Body of pancreas (tissue), 4 donors: ENCODE results near the gene C1QTNF12. TPM values are rescaled to one million over a fixed set of nuclear protein-coding genes. Genes with fewer than 3 reads are reported as not detected.

Experiments
- ATAC-seq: fragments of 150-250 bp; one replicate; pipeline ENCODE4 v1.9.1; 2016
- DNase-seq, 4 donors: peaks; one replicate each; pipeline ENCODE4 v3.0.0-alpha.2; 2019
- H3K27ac ChIP-seq, 4 donors: fragments of 200-600 bp; sonication (generic); 1 replicate in 3 of 4; 2 replicates in 1 of 4; pipeline versions ENCODE4 v1.5.1 to v1.6.1; 2016 to 2019; ENCODE audit warnings: mild to moderate bottlenecking in 1 of 4, mixed read lengths in 1 of 4, moderate library complexity in 1 of 4
- H3K27me3 ChIP-seq, 2 donors: fragments of 200-600 bp; sonication (generic); one replicate each; pipeline ENCODE4 v1.6.0; 2016; ENCODE audit warnings: mild to moderate bottlenecking in 1 of 2
- H3K36me3 ChIP-seq, 2 donors: fragments of 200-600 bp; sonication (generic); replicated peaks in 1 of 2; 2 replicates each; pipeline ENCODE4 v1.5.1; 2016; ENCODE audit warnings: low read depth in 2 of 2; ENCODE audit not compliant: insufficient read depth in 1 of 2
- H3K4me1 ChIP-seq: fragments of 200-600 bp; sonication (generic); one replicate; pipeline ENCODE4 v1.6.0; 2016
- H3K4me3 ChIP-seq, 2 donors: fragments of 200-600 bp; sonication (generic); 1 replicate in 1 of 2; 2 replicates in 1 of 2; pipeline ENCODE4 v1.5.1; 2016 to 2019
- H3K9me3 ChIP-seq, 3 donors: fragments of 200-600 bp; sonication (generic); 1 replicate in 2 of 3; 2 replicates in 1 of 3; pipeline ENCODE4 v1.5.1; 2016
- POLR2A ChIP-seq, 3 donors: fragments of 450-650 bp; IDR thresholded peaks; one replicate each; pipeline ENCODE4 v1.6.1; 2016; ENCODE audit warnings: antibody characterized with exemption in 3 of 3, mild to moderate bottlenecking in 2 of 3
- WGBS, 2 donors: methylation state at CpG; one replicate each; pipeline ENCODE4 v1.1.5; 2017; 5-methylcytosine and 5-hydroxymethylcytosine counted together
- intact Hi-C: fragments of 100-400 bp; cut with DNase I; formaldehyde crosslinking; loops from one replicate; pipeline ENCODE4 v1.15.1; 2023
- total RNA-seq, 2 donors: library from RNA; depleted of rRNA; stranded (reverse); fragments of >200 nt; gene quantifications; one replicate each; pipeline ENCODE4 v1.1.0, GENCODE V29; 2016
- TF ChIP-seq, protein P1 (sequence below), 7 experiments: fragments of 450-650 bp in 4 of 7; fragments of 200-600 bp in 3 of 7; sonication (generic) in 3 of 7; IDR thresholded peaks; one replicate each; pipeline ENCODE4 v1.5.1; 2016 to 2019; ENCODE audit warnings: antibody characterized with exemption in 7 of 7

Gene C1QTNF12
- total RNA-seq, 2 donors from 2014 or later: not detected

- no peak for DNase-seq
- 94 to 96% methylated on average over 28 to 30 of the region's 31 CpGs for WGBS, 2 donors
- no peak for TF ChIP-seq POLR2A (IDR thresholded peaks at IDR 0.05)
- TF ChIP-seq, protein P1, sequence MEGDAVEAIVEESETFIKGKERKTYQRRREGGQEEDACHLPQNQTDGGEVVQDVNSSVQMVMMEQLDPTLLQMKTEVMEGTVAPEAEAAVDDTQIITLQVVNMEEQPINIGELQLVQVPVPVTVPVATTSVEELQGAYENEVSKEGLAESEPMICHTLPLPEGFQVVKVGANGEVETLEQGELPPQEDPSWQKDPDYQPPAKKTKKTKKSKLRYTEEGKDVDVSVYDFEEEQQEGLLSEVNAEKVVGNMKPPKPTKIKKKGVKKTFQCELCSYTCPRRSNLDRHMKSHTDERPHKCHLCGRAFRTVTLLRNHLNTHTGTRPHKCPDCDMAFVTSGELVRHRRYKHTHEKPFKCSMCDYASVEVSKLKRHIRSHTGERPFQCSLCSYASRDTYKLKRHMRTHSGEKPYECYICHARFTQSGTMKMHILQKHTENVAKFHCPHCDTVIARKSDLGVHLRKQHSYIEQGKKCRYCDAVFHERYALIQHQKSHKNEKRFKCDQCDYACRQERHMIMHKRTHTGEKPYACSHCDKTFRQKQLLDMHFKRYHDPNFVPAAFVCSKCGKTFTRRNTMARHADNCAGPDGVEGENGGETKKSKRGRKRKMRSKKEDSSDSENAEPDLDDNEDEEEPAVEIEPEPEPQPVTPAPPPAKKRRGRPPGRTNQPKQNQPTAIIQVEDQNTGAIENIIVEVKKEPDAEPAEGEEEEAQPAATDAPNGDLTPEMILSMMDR (IDR thresholded peaks at IDR 0.05): no peak
- intact Hi-C loops: no loop called here
- Histone ChIP-seq H3K4me1 (no peaks in the 10 kb centered on the region), H3K36me3 (peaks cover 17 to 19% of the 10 kb centered on the region in 2 donors), H3K4me3 (no peak overlapping the region), H3K9me3 (no peaks in the 10 kb centered on the region), H3K27ac (no peak overlapping the region), H3K27me3 (no peaks in the 10 kb centered on the region)
- no peak for ATAC-seq
Measured at GRCh38 chr1:1256956-1257871, 10.7 kb upstream of the C1QTNF12 start.

- DNase-seq (no peak), ATAC-seq (no peak)
- no peak for TF ChIP-seq POLR2A (IDR thresholded peaks at IDR 0.05)
- TF ChIP-seq, protein P1 (IDR thresholded peaks at IDR 0.05): no peak
- H3K9me3 ChIP-seq: no peaks in the 10 kb centered on the region
- intact Hi-C loops: no loop called here
- H3K4me1 ChIP-seq: no peaks in the 10 kb centered on the region
- no peak overlapping the region for H3K27ac ChIP-seq
- peaks cover 6 to 13% of the 10 kb centered on the region in 2 donors for H3K36me3 ChIP-seq
- 88 to 95% methylated on average over 6 to 9 of the region's 10 CpGs for WGBS, 2 donors
- no peaks in the 10 kb centered on the region for H3K27me3 ChIP-seq
- H3K4me3 ChIP-seq: no peak overlapping the region
Measured at GRCh38 chr1:1255611-1256010, 9.1 kb upstream of the C1QTNF12 start.

GRCh38 chr1:1255078-1255477 is 8.6 kb upstream of the C1QTNF12 start:
- H3K4me3 ChIP-seq: no peak overlapping the region
- TF ChIP-seq POLR2A (IDR thresholded peaks at IDR 0.05): no peak
- TF ChIP-seq, protein P1 (IDR thresholded peaks at IDR 0.05): no peak
- H3K4me1 ChIP-seq: no peaks in the 10 kb centered on the region
- no peaks in the 10 kb centered on the region for H3K27me3 ChIP-seq
- no peak for DNase-seq
- peaks cover 6 to 12% of the 10 kb centered on the region in 2 donors for H3K36me3 ChIP-seq
- intact Hi-C loops: no loop called here
- 92 to 96% methylated on average over 15 to 17 of the region's 26 CpGs for WGBS, 2 donors
- H3K9me3 ChIP-seq: no peaks in the 10 kb centered on the region
- no peak overlapping the region for H3K27ac ChIP-seq
- no peak for ATAC-seq

- DNase-seq: no peak
Measured at GRCh38 chr1:1254667-1254998, 8.1 kb upstream of the C1QTNF12 start.

More at GRCh38 chr1:1254667-1254998, 8.1 kb upstream of the C1QTNF12 start:
- H3K4me1 ChIP-seq: no peaks in the 10 kb centered on the region
- peaks cover 6 to 10% of the 10 kb centered on the region in 2 donors for H3K36me3 ChIP-seq
- H3K4me3 ChIP-seq: no peak overlapping the region
- no peaks in the 10 kb centered on the region for H3K9me3 ChIP-seq
- ATAC-seq: no peak
- no peaks in the 10 kb centered on the region for H3K27me3 ChIP-seq
- 86 to 89% methylated on average over 21 of the region's 21 CpGs for WGBS, 2 donors
- intact Hi-C loops: no loop called here
- no peak overlapping the region for H3K27ac ChIP-seq
- TF ChIP-seq POLR2A (IDR thresholded peaks at IDR 0.05): no peak
- TF ChIP-seq, protein P1 (IDR thresholded peaks at IDR 0.05): no peak
